Thoracic aorta (tissue), 2 donors: ENCODE measurements around the gene RBM24. TPM values are rescaled to one million over a fixed set of nuclear protein-coding genes. Genes with fewer than 3 reads are reported as not detected.
A peak's percentile ranks its signal among the peaks of the same experiment; 100 is the strongest.

Experiments
- ATAC-seq: fragments of 150-250 bp; one replicate; pipeline ENCODE4 v1.8.0; 2017; ENCODE audit warnings: low read depth; ENCODE audit not compliant: insufficient number of reproducible peaks, low FRiP score
- DNase-seq: peaks from one replicate; pipeline ENCODE4 v3.0.0-alpha.2; 2020; ENCODE audit warnings: low spot score
- H3K27ac ChIP-seq, 2 donors: fragments of 200-600 bp; sonication (generic); 1 replicate in 1 of 2; 2 replicates in 1 of 2; pipeline ENCODE4 v1.5.1; 2016; ENCODE audit warnings: mild to moderate bottlenecking in 2 of 2, moderate library complexity in 2 of 2
- H3K27me3 ChIP-seq: fragments of 200-600 bp; sonication (generic); replicated peaks from 2 replicates; pipeline ENCODE4 v1.6.0; 2016; ENCODE audit warnings: mild to moderate bottlenecking; ENCODE audit not compliant: insufficient read depth
- H3K36me3 ChIP-seq: fragments of 200-600 bp; sonication (generic); one replicate; pipeline ENCODE4 v1.5.1; 2016
- H3K4me1 ChIP-seq, 2 donors: fragments of 200-600 bp; sonication (generic); 1 replicate in 1 of 2; 2 replicates in 1 of 2; pipeline versions ENCODE4 v1.5.1 to v1.6.0; 2016; ENCODE audit warnings: low read depth in 2 of 2, mild to moderate bottlenecking in 1 of 2; ENCODE audit not compliant: control insufficient read depth in 1 of 2
- H3K4me3 ChIP-seq: fragments of 200-600 bp; sonication (generic); 2 replicates; pipeline ENCODE4 v1.5.1; 2016; ENCODE audit warnings: mild to moderate bottlenecking
- H3K9me3 ChIP-seq: fragments of 200-600 bp; sonication (generic); 2 replicates; pipeline ENCODE4 v1.5.1; 2016
- CTCF ChIP-seq: fragments of 200-600 bp; sonication (generic); IDR thresholded peaks from one replicate; pipeline ENCODE4 v1.5.1; 2019; ENCODE audit warnings: antibody characterized with exemption
- total RNA-seq, 2 donors: library from RNA; depleted of rRNA; stranded (reverse); fragments of >200 nt; gene quantifications; one replicate each; pipeline versions ENCODE4 v1.1.0 to v1.2.3, GENCODE V29; 2016

Gene RBM24
- total RNA-seq, 2 donors from 2014 or later: 1.3 to 7.9 TPM

GRCh38 chr6:17267566-17267965 is 13.6 kb upstream of the RBM24 start:
- no peak overlapping the region for H3K4me3 ChIP-seq
- no peaks in the 10 kb centered on the region for H3K9me3 ChIP-seq
- no peaks in the 10 kb centered on the region for H3K36me3 ChIP-seq
- TF ChIP-seq CTCF: no peak
- ATAC-seq: no peak
- H3K27ac ChIP-seq: no peak overlapping the region
- no peak for DNase-seq
- no peaks in the 10 kb centered on the region for H3K27me3 ChIP-seq
- peaks cover 5 to 31% of the 10 kb centered on the region in 2 donors for H3K4me1 ChIP-seq

- TF ChIP-seq CTCF: no peak
- no peaks in the 10 kb centered on the region for H3K9me3 ChIP-seq
- peaks cover 5 to 31% of the 10 kb centered on the region in 2 donors for H3K4me1 ChIP-seq
- ATAC-seq: no peak
- no peak overlapping the region for H3K27ac ChIP-seq
- no peak for DNase-seq
- H3K27me3 ChIP-seq: no peaks in the 10 kb centered on the region
- no peaks in the 10 kb centered on the region for H3K36me3 ChIP-seq
- H3K4me3 ChIP-seq: no peak overlapping the region
Observed at GRCh38 chr6:17268114-17268513, 13.0 kb upstream of the RBM24 start.

GRCh38 chr6:17269840-17270239 is 11.3 kb upstream of the RBM24 start:
- Histone ChIP-seq H3K4me1 (peaks cover 5 to 31% of the 10 kb centered on the region in 2 donors), H3K36me3 (no peaks in the 10 kb centered on the region), H3K9me3 (no peaks in the 10 kb centered on the region), H3K27ac (peak overlapping the region in 1 of 2 donors; percentile 56), H3K4me3 (no peak overlapping the region), H3K27me3 (no peaks in the 10 kb centered on the region)
- ATAC-seq: peak; percentile 86
- no peak for DNase-seq
- no peak for TF ChIP-seq CTCF

GRCh38 chr6:17271628-17272027 is 9.5 kb upstream of the RBM24 start:
- ATAC-seq: no peak
- Histone ChIP-seq H3K27ac (no peak overlapping the region), H3K9me3 (no peaks in the 10 kb centered on the region)

GRCh38 chr6:17276766-17277165 is 4.4 kb upstream of the RBM24 start:
- H3K4me1 ChIP-seq: peaks cover 0 to 9% of the 10 kb centered on the region in 2 donors
- no peaks in the 10 kb centered on the region for H3K36me3 ChIP-seq
- no peak overlapping the region for H3K4me3 ChIP-seq
- TF ChIP-seq CTCF: no peak
- DNase-seq (no peak), ATAC-seq (no peak)
- no peaks in the 10 kb centered on the region for H3K9me3 ChIP-seq
- no peaks in the 10 kb centered on the region for H3K27me3 ChIP-seq
- no peak overlapping the region for H3K27ac ChIP-seq

More at GRCh38 chr6:17271628-17272027, 9.5 kb upstream of the RBM24 start:
- no peaks in the 10 kb centered on the region for H3K27me3 ChIP-seq
- no peak for DNase-seq
- H3K36me3 ChIP-seq: no peaks in the 10 kb centered on the region
- H3K4me1 ChIP-seq: peaks cover 5 to 31% of the 10 kb centered on the region in 2 donors
- H3K4me3 ChIP-seq: no peak overlapping the region
- TF ChIP-seq CTCF: no peak
